CD8-positive, alpha-beta memory T cell (primary cell): Measurements from ENCODE around the gene MCF2L. TPM values are rescaled to one million over a fixed set of nuclear protein-coding genes. Genes with fewer than 3 reads are reported as not detected.
"Not testable (repeated sequence)": the region's sequence is repeated elsewhere in the genome, so short reads cannot be mapped to it uniquely, and the experiment has no call there.

Experiments used
- CTCF ChIA-PET: fragments of 350-600 bp; sonication (Branson Sonifier 250); formaldehyde crosslinking; loops from one replicate; lab custom pipeline; 2021; ENCODE audit warnings: antibody characterized with exemption; lab: Charles Lee
- POLR2A ChIA-PET: fragments of 350-600 bp; sonication (Branson Sonifier 250); formaldehyde crosslinking; loops from one replicate; lab custom pipeline; 2021; ENCODE audit warnings: antibody characterized with exemption; lab: Charles Lee
- DNase-seq, 5 donors: peaks; one replicate each; pipeline versions ENCODE4 v3.0.0 to v3.0.0-alpha.2; 2020 to 2022; ENCODE audit warnings: mixed read lengths in 1 of 5
- H3K27ac ChIP-seq: one replicate; pipeline ENCODE4 v1.7.0; 2013; ENCODE audit warnings: low read depth, mild to moderate bottlenecking, low read length, moderate library complexity
- H3K27me3 ChIP-seq: 2 replicates; pipeline ENCODE4 v1.7.0; 2013; ENCODE audit warnings: low read length, mild to moderate bottlenecking; ENCODE audit not compliant: insufficient read depth, poor library complexity, severe bottlenecking
- H3K36me3 ChIP-seq: 2 replicates; pipeline ENCODE4 v1.7.0; 2013; ENCODE audit warnings: mild to moderate bottlenecking, low read length, moderate library complexity; ENCODE audit not compliant: insufficient read depth
- H3K4me1 ChIP-seq: 2 replicates; pipeline ENCODE4 v1.7.0; 2013; ENCODE audit warnings: mild to moderate bottlenecking, low read length, moderate library complexity; ENCODE audit not compliant: insufficient read depth
- H3K4me3 ChIP-seq: 2 replicates; pipeline ENCODE4 v1.7.0; 2013; ENCODE audit warnings: mild to moderate bottlenecking, low read length
- H3K9me3 ChIP-seq: 2 replicates; pipeline ENCODE4 v1.7.0; 2013; ENCODE audit warnings: mild to moderate bottlenecking, low read length
- H3K27ac Mint-ChIP-seq, 8 donors: one replicate each; pipeline ENCODE4 v1.8.0; 2020 to 2021; ENCODE audit warnings: mixed read lengths in 8 of 8, mild to moderate bottlenecking in 6 of 8, inconsistent platforms in 3 of 8, moderate library complexity in 3 of 8
- H3K27me3 Mint-ChIP-seq, 2 donors: one replicate each; pipeline ENCODE4 v1.8.0; 2020 to 2021; ENCODE audit warnings: mixed read lengths in 2 of 2, mild to moderate bottlenecking in 1 of 2, moderate library complexity in 1 of 2
- H3K36me3 Mint-ChIP-seq, 3 donors: one replicate each; pipeline ENCODE4 v1.8.0; 2020 to 2021; ENCODE audit warnings: mixed read lengths in 3 of 3, inconsistent platforms in 1 of 3, mild to moderate bottlenecking in 1 of 3
- H3K4me1 Mint-ChIP-seq, 3 donors: one replicate each; pipeline ENCODE4 v1.8.0; 2020 to 2021; ENCODE audit warnings: mixed read lengths in 3 of 3, inconsistent platforms in 1 of 3, mild to moderate bottlenecking in 1 of 3
- H3K4me3 Mint-ChIP-seq, 7 donors: one replicate each; pipeline ENCODE4 v1.8.0; 2020 to 2021; ENCODE audit warnings: mixed read lengths in 7 of 7, mild to moderate bottlenecking in 6 of 7, moderate library complexity in 4 of 7, inconsistent platforms in 2 of 7
- H3K9me3 Mint-ChIP-seq, 5 donors: one replicate each; pipeline ENCODE4 v1.8.0; 2020 to 2022; ENCODE audit warnings: mixed read lengths in 5 of 5, mild to moderate bottlenecking in 3 of 5, moderate library complexity in 2 of 5, inconsistent platforms in 1 of 5
- polyA plus RNA-seq: library from polyadenylated mRNA; unstranded; fragments of 300-500 nt; fragmentation: Illumina TruSeq; gene quantifications from one replicate; pipeline ENCODE4 v1.2.3, GENCODE V29; 2021
- total RNA-seq, 2 experiments: library from RNA; stranded (reverse); gene quantifications; one replicate each; pipeline ENCODE4 v1.2.3, GENCODE V29; 2021

MCF2L gene
- total and polyA plus RNA-seq, 3 experiments from 2014 or later: 2.5 to 9.6 (median 9.1) TPM

- Histone ChIP-seq H3K4me1 (no peaks in the 10 kb centered on the region), H3K9me3 (no peaks in the 10 kb centered on the region), H3K27me3 (no peaks in the 10 kb centered on the region), H3K36me3 (no peaks in the 10 kb centered on the region), H3K4me3 (no peak overlapping the region), H3K27ac (no peak overlapping the region)
- Mint-ChIP-seq H3K36me3 (peaks cover 0 to 4% (median 0%) of the 10 kb centered on the region in 3 donors), H3K9me3 (no peaks in the 10 kb centered on the region), H3K27me3 (no peaks in the 10 kb centered on the region), H3K27ac (no peak overlapping the region), H3K4me1 (no peaks in the 10 kb centered on the region), H3K4me3 (no peak overlapping the region)
- ChIA-PET POLR2A (no interaction called here), CTCF (no interaction called here)
- DNase-seq: no peak
These were observed 127.8 kb downstream of the MCF2L start for GRCh38 chr13:113096745-113097305.

- Histone ChIP-seq H3K9me3 (no peaks in the 10 kb centered on the region), H3K27ac (no peak overlapping the region), H3K4me1 (no peaks in the 10 kb centered on the region), H3K4me3 (no peak overlapping the region), H3K36me3 (no peaks in the 10 kb centered on the region), H3K27me3 (no peaks in the 10 kb centered on the region)
- no peaks in the 10 kb centered on the region for H3K27me3 Mint-ChIP-seq
- no peak for DNase-seq
- no peak overlapping the region for H3K4me3 Mint-ChIP-seq
- peaks cover 0 to 4% (median 0%) of the 10 kb centered on the region in 3 donors for H3K36me3 Mint-ChIP-seq
- no peaks in the 10 kb centered on the region for H3K4me1 Mint-ChIP-seq
- H3K9me3 Mint-ChIP-seq: no peaks in the 10 kb centered on the region
- H3K27ac Mint-ChIP-seq: peak overlapping the region in 2 of 8 donors; percentile 19 to 58
- POLR2A ChIA-PET: no interaction called here
- CTCF ChIA-PET: no interaction called here
These were observed 128.6 kb downstream of the MCF2L start for GRCh38 chr13:113097651-113098050.

DNA sequence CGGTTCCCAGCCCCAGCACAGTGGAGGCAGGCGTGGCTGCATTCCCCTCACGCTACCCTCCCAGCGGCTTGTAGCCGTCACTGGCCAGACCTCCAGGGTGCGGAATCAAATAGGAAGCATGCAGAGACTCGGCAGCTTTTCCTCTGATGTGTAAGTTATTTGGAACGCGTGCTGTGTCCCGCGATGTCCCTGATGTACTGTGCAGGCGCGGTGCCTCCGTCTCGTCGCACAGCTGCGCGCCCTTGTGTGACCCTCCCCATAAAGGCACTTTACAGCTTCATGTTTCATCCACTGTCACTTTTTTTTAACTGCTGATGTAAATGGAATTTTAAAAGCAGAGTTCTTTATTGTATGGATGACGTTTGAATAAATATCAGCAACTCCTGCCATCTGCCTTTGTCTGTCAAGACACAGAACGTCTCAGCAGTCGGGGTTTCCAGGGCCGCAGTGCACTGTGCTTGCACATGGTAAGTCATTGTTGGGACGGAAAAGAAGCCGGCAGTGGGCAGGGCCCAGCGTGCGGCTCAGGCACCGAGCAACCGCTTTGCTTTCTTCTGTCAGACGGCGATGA, 129.2 kb downstream of the MCF2L start:
- POLR2A ChIA-PET: no interaction called here
- Mint-ChIP-seq H3K4me3 (peak overlapping the region in 1 of 7 donors; percentile 32), H3K9me3 (no peaks in the 10 kb centered on the region)

DNA sequence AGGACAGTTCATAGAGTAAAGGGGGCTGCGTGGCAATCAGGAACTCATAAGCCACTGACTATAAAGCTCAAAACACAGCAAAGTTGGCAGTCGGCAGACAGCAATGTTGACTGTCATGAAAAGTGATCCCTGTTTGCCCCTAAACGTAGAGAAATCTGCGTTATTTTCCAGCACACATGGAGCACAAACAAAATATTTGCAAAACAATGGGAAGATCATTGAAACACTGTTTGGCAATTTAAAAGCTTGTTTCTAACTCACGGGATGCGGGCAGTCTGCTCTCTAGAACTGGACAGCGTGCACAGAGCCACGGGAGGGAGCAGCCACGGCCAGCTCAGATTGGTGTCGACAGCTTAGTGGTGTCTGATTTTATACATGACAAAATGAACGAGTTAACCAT, 130.1 kb downstream of the MCF2L start:
- Histone ChIP-seq H3K9me3 (no peaks in the 10 kb centered on the region), H3K27me3 (no peaks in the 10 kb centered on the region), H3K4me1 (no peaks in the 10 kb centered on the region), H3K27ac (no peak overlapping the region), H3K36me3 (no peaks in the 10 kb centered on the region), H3K4me3 (no peak overlapping the region)
- no peak overlapping the region for H3K4me3 Mint-ChIP-seq
- peaks cover 0 to 4% (median 0%) of the 10 kb centered on the region in 3 donors for H3K36me3 Mint-ChIP-seq
- H3K27ac Mint-ChIP-seq: no peak overlapping the region
- POLR2A ChIA-PET: no interaction called here
- DNase-seq: no peak
- H3K27me3 Mint-ChIP-seq: no peaks in the 10 kb centered on the region
- CTCF ChIA-PET: interaction anchor here (1.0 kb wide), 1 partner anchor 12 kb away, joined by 3 read pairs; no protein-coding TSS in a partner anchor
- no peaks in the 10 kb centered on the region for H3K4me1 Mint-ChIP-seq
- no peaks in the 10 kb centered on the region for H3K9me3 Mint-ChIP-seq

More for the DNA sequence above, 129.2 kb downstream of the MCF2L start:
- Mint-ChIP-seq H3K36me3 (peaks cover 0 to 4% (median 0%) of the 10 kb centered on the region in 3 donors), H3K27me3 (no peaks in the 10 kb centered on the region), H3K4me1 (no peaks in the 10 kb centered on the region), H3K27ac (peak overlapping the region in 1 of 8 donors; percentile 58)
- Histone ChIP-seq H3K4me3 (no peak overlapping the region), H3K4me1 (no peaks in the 10 kb centered on the region), H3K36me3 (no peaks in the 10 kb centered on the region), H3K27me3 (no peaks in the 10 kb centered on the region), H3K9me3 (no peaks in the 10 kb centered on the region), H3K27ac (no peak overlapping the region)
- no peak for DNase-seq
- CTCF ChIA-PET: no interaction called here

DNA sequence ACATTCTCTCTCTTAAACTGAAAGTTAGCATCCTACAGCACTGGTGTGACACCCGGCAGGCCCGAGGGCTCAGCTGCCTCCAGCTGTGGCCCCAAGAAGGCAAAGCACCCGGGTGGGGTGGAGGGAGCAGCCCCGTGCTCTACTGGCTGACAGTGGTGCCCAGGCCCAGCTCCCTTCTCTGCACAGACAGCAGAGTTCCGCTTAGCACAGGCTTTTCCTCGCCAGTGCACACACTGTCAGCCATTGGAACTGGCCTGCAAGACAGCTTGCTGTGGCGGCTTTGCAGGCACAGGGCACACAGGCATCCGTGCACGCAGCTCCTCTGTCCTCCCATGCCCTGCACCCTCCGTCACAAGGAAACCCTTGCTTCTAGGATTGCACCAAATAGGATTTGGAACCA, 133.3 kb downstream of the MCF2L start:
- POLR2A ChIA-PET: interaction anchor here (0.6 kb wide), 1 partner anchor 81 kb away, joined by 4 read pairs; no protein-coding TSS in a partner anchor
- H3K36me3 Mint-ChIP-seq, CTCF ChIA-PET: not testable (repeated sequence)

DNA sequence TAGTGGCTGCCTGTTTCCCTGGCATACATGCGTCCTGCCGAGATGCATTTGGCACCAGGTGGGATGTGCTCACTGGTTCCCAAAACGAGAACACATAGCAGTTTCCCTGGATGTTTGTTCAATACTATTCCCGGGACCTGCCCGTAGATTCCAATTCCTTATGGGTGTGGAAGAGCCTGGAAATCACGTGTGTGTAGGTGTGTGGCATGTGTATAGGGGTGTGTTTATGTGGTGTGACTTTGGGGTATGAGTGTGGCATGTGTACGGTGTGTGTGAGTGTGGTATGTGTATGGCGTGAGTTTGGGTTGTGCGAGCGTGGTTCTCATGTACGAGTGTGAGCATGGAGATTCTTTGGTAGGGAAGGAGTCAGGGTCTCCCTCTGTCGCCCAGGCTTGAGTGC, 133.7 kb downstream of the MCF2L start:
- Mint-ChIP-seq H3K4me1 (no peaks in the 10 kb centered on the region), H3K27me3 (no peaks in the 10 kb centered on the region), H3K36me3 (peaks cover 0 to 4% (median 0%) of the 10 kb centered on the region in 3 donors), H3K27ac (peak overlapping the region in 1 of 8 donors; percentile 57), H3K4me3 (no peak overlapping the region), H3K9me3 (no peaks in the 10 kb centered on the region)
- ChIA-PET POLR2A (no interaction called here), CTCF (no interaction called here)
- Histone ChIP-seq H3K9me3 (no peaks in the 10 kb centered on the region), H3K4me3 (no peak overlapping the region), H3K36me3 (no peaks in the 10 kb centered on the region), H3K27ac (no peak overlapping the region), H3K4me1 (no peaks in the 10 kb centered on the region), H3K27me3 (no peaks in the 10 kb centered on the region)
- no peak for DNase-seq

More for the DNA sequence above, 133.3 kb downstream of the MCF2L start:
- H3K4me3 Mint-ChIP-seq, H3K9me3 ChIP-seq, H3K27ac Mint-ChIP-seq, H3K27me3 ChIP-seq, H3K36me3 ChIP-seq, H3K4me1 Mint-ChIP-seq, H3K27ac ChIP-seq, H3K4me3 ChIP-seq, H3K9me3 Mint-ChIP-seq, DNase-seq, H3K27me3 Mint-ChIP-seq, H3K4me1 ChIP-seq: not testable (repeated sequence)

DNA sequence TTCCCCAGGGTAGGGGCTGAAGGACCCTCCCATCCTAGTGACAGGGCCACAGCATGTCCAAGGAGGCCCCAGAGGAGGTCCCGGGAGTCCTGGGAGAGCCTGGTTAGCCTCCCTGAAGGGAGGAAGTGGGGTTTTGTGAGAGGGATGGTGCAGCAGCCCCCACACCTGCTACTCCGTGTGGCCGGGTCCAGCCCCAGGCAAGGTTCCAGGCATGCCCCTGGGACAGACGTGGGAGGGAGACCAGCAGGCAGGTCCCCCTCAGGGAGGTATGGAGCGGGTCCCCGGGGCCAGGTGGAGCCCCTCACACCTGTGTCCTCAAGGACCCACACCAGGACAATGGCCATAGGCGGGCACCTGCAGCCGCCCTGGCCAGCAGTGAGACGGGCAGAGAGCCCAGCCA, 134.6 kb downstream of the MCF2L start:
- ChIA-PET POLR2A (no interaction called here), CTCF (no interaction called here)
- H3K36me3 Mint-ChIP-seq: no peaks in the 10 kb centered on the region
- H3K9me3 Mint-ChIP-seq: no peaks in the 10 kb centered on the region
- Histone ChIP-seq H3K4me3 (no peak overlapping the region), H3K4me1 (no peaks in the 10 kb centered on the region), H3K9me3 (no peaks in the 10 kb centered on the region), H3K27me3 (no peaks in the 10 kb centered on the region), H3K27ac (no peak overlapping the region), H3K36me3 (no peaks in the 10 kb centered on the region)
- no peak overlapping the region for H3K27ac Mint-ChIP-seq
- no peak overlapping the region for H3K4me3 Mint-ChIP-seq
- H3K27me3 Mint-ChIP-seq: no peaks in the 10 kb centered on the region
- no peaks in the 10 kb centered on the region for H3K4me1 Mint-ChIP-seq
- DNase-seq: no peak

- H3K4me3 ChIP-seq: no peak within 1 kb of the TSS
- DNase-seq: no peak
- no peaks in the 10 kb centered on the region for H3K36me3 ChIP-seq
- no peaks in the 10 kb centered on the region for H3K9me3 ChIP-seq
- Mint-ChIP-seq H3K27me3 (peaks cover 0 to 1% of the 10 kb centered on the region in 2 donors), H3K36me3 (no peaks in the 10 kb centered on the region), H3K9me3 (no peaks in the 10 kb centered on the region), H3K4me1 (no peaks in the 10 kb centered on the region), H3K27ac (peak within 1 kb of the TSS in 1 of 8 donors; percentile 22), H3K4me3 (no peak within 1 kb of the TSS)
- ChIA-PET CTCF (no interaction called here), POLR2A (no interaction called here)
- no peaks in the 10 kb centered on the region for H3K4me1 ChIP-seq
- H3K27ac ChIP-seq: no peak within 1 kb of the TSS
- peaks cover 4% of the 10 kb centered on the region for H3K27me3 ChIP-seq
These were observed 136.3 kb downstream of the MCF2L start, which contains the start of gene F7 for GRCh38 chr13:113105032-113105920. F7 (plus strand) TSS chr13:113105791; CDS start chr13:113105842, 51 bp downstream.
